ENCODE measurements around the gene FRYL.
"Not testable (repeated sequence)": the region's sequence is repeated elsewhere in the genome, so short reads cannot be mapped to it uniquely, and the experiment has no call there.

Gene FRYL

GRCh38 chr4:48812866-48813265 lies 32.8 kb upstream of the FRYL start:
- no peak overlapping the region for H3K4me3 ChIP-seq (ENCODE audit: low read depth, low read length)
- DNase-seq (ENCODE audit: low read depth), result no peak
- in situ Hi-C loops (cut with HindIII; ENCODE audit: low sequenced_read_pairs), result no loop called here
- TF ChIP-seq CTCF (IDR thresholded peaks at IDR 0.05; ENCODE audit: low read depth, low read length, missing control alignments), result no peak

DNA sequence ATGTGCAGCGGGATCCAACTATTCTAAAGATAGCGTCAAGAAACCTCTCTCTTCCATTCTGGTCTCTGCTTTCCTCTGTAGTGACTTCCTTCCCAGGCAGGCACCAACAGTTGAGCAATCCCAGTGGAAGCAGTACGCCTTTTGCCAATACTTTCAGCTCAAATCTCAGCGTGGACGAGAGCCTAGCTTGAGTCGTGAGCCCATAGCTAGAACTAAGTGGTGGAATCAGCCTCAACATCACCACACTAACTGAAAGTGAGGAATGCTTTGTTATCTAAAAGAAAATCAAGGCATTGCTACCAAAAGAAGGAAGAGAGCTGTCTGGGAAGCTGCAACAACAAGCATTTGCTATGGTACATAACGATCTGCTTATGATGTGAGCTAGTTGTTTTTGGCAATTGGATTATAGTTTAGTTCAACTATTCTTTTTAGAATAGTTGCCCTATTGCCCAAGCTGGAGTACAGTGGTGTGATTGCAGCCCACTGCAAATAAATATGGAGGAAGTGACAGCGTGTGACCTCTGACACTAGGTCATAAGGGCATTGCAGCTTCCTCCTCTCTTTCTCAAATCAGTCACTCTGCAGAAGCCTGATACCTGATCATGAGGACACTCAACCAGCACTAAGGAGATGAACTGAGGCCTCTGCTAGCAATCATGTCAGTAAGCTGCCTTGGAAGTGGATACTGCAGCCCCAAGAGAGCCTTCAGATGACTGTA lies 24.7 kb upstream of the FRYL start:
- TF ChIP-seq CTCF (IDR thresholded peaks at IDR 0.05; ENCODE audit: low read depth, low read length, missing control alignments), result no peak
- in situ Hi-C loops (cut with HindIII; ENCODE audit: low sequenced_read_pairs), result no loop called here
- H3K4me3 ChIP-seq (ENCODE audit: low read depth, low read length), result no peak overlapping the region
- DNase-seq (ENCODE audit: low read depth), result no peak

- no peak overlapping the region for H3K4me3 ChIP-seq (ENCODE audit: low read depth, low read length)
- in situ Hi-C loops (cut with HindIII; ENCODE audit: low sequenced_read_pairs), result no loop called here
- no peak for TF ChIP-seq CTCF (IDR thresholded peaks at IDR 0.05; ENCODE audit: low read depth, low read length, missing control alignments)
- no peak for DNase-seq (ENCODE audit: low read depth)
Measured at GRCh38 chr4:48801016-48801715, 21.1 kb upstream of the FRYL start.

DNA sequence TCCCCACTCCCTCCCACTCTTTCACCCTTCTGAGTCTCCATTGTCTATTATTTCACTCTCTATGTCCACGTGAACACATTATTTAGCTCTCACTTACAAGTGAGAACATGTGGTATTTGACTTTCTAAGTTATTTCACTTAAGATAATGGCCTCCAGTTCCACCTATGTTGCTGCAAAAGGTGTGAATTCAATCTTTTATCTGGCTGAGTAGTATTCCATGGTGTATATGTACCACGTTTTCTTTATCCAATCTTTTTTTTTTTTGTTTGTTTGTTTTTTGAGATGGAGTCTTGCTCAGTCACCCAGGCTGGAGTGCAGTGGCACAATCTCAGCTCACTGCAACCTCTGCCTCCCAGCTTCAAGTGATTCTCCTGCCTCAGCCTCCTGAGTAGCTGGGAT lies 20.1 kb upstream of the FRYL start:
- DNase-seq (ENCODE audit: low read depth); H3K4me3 ChIP-seq (ENCODE audit: low read depth, low read length); in situ Hi-C loops (cut with HindIII; ENCODE audit: low sequenced_read_pairs): not testable (repeated sequence)

DNA sequence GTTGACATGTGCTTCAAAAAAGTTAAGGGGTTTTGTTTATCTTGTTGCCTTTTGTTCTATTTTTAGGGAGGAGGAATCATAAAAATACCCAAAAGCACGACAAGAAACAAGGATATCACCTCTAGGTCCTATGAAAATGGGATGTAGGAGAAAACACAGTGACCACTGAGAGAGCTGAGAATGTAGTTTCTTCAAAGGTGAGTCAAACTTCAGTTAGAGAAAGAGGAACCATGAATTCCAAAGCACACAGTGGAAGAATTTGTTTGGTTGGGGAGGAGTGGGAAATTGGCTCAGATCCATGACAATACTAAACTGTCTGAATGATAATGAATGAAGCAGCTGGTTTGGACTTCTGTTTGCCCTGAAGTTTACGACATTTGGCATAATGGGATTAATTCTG lies 19.1 kb upstream of the FRYL start:
- in situ Hi-C loops (cut with HindIII; ENCODE audit: low sequenced_read_pairs), result loop anchor here (5.0 kb wide), 1 partner anchor 62 kb away; no protein-coding TSS in a partner anchor
- no peak for DNase-seq (ENCODE audit: low read depth)
- no peak for TF ChIP-seq CTCF (IDR thresholded peaks at IDR 0.05; ENCODE audit: low read depth, low read length, missing control alignments)
- no peak overlapping the region for H3K4me3 ChIP-seq (ENCODE audit: low read depth, low read length)

DNA sequence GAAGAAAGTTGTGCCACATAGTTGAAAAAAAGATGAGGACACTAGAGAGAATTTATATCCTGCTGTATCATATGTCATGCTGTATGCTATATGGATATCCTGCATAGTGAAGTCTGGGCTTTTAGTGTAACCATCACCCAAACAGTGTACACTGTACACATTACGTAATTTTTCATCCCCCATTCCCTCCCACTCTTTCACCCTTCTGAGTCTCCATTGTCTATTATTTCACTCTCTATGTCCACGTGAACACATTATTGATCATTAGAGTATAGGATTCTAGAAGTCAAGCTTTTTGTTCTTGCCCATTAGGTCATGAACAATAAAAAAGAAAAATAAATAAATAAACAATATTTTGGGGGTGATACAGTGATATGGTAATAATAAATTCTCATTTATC lies 18.0 kb upstream of the FRYL start:
- TF ChIP-seq CTCF (IDR thresholded peaks at IDR 0.05; ENCODE audit: low read depth, low read length, missing control alignments), result no peak
- no peak overlapping the region for H3K4me3 ChIP-seq (ENCODE audit: low read depth, low read length)
- in situ Hi-C loops (cut with HindIII; ENCODE audit: low sequenced_read_pairs), result loop anchor here (5.0 kb wide), 1 partner anchor 61 kb away; no protein-coding TSS in a partner anchor
- no peak for DNase-seq (ENCODE audit: low read depth)

All from astrocyte of the cerebellum (primary cell).